GM18499 (cell line): ENCODE results near the gene PRKCE.

ENCODE experiments used
- ATAC-seq: cut with Tn5 transposase; IDR thresholded peaks from one replicate; pipeline ENCODE4 v1.9.1; 2021; ENCODE audit warnings: moderate number of reproducible peaks; ENCODE audit not compliant: insufficient read depth, unreplicated experiment

The PRKCE gene

GRCh38 chr2:45720210-45720609 is 68.7 kb downstream of the PRKCE start:
- no peak for ATAC-seq

GRCh38 chr2:45721150-45721549 is 69.7 kb downstream of the PRKCE start:
- ATAC-seq = no peak

- ATAC-seq = no peak
Measured at GRCh38 chr2:45722477-45722876, 71.0 kb downstream of the PRKCE start.

- no peak for ATAC-seq
Measured at GRCh38 chr2:45723857-45724256, 72.4 kb downstream of the PRKCE start.

- no peak for ATAC-seq
Measured at GRCh38 chr2:45724335-45724734, 72.9 kb downstream of the PRKCE start.

- ATAC-seq = no peak
Measured at GRCh38 chr2:45725731-45726130, 74.3 kb downstream of the PRKCE start.

- ATAC-seq = no peak
Measured at GRCh38 chr2:45726188-45726587, 74.7 kb downstream of the PRKCE start.

GRCh38 chr2:45728458-45728942 is 77.0 kb downstream of the PRKCE start:
- peak; percentile 81 for ATAC-seq

- peak; percentile 46 for ATAC-seq
Measured at GRCh38 chr2:45729753-45730512, 78.5 kb downstream of the PRKCE start.

- no peak for ATAC-seq
Measured at GRCh38 chr2:45731141-45731540, 79.7 kb downstream of the PRKCE start.

- ATAC-seq = no peak
Measured at GRCh38 chr2:45732436-45732835, 81.0 kb downstream of the PRKCE start.

- ATAC-seq = no peak
Measured at GRCh38 chr2:45732946-45733345, 81.5 kb downstream of the PRKCE start.

- no peak for ATAC-seq
Measured at GRCh38 chr2:45734336-45734735, 82.9 kb downstream of the PRKCE start.

- no peak for ATAC-seq
Measured at GRCh38 chr2:45734952-45735351, 83.5 kb downstream of the PRKCE start.

- no peak for ATAC-seq
Measured at GRCh38 chr2:45736757-45737704, 85.6 kb downstream of the PRKCE start.

GRCh38 chr2:45739796-45740485 is 88.5 kb downstream of the PRKCE start:
- ATAC-seq = no peak

- ATAC-seq = no peak
Measured at GRCh38 chr2:45741161-45741850, 89.8 kb downstream of the PRKCE start.

- ATAC-seq = no peak
Measured at GRCh38 chr2:45743531-45744396, 92.3 kb downstream of the PRKCE start.

GRCh38 chr2:45745231-45745630 is 93.8 kb downstream of the PRKCE start:
- no peak for ATAC-seq
